HG03066 (cell line): Measurements from ENCODE around the gene TAS2R14.

Source experiments
- ATAC-seq: cut with Tn5 transposase; IDR thresholded peaks from one replicate; pipeline ENCODE4 v1.9.1; 2021; ENCODE audit warnings: low read depth; ENCODE audit not compliant: unreplicated experiment

Gene TAS2R14

GRCh38 chr12:10909462-10909861 is 29.6 kb downstream of the TAS2R14 start, which contains the start of gene TAS2R13:
Gene TAS2R13, minus strand, starts transcription at chr12:10909562. Its CDS starts 264 bp downstream, at chr12:10909298.
- no peak for ATAC-seq

GRCh38 chr12:10904686-10905085 is 34.4 kb downstream of the TAS2R14 start:
- no peak for ATAC-seq

DNA sequence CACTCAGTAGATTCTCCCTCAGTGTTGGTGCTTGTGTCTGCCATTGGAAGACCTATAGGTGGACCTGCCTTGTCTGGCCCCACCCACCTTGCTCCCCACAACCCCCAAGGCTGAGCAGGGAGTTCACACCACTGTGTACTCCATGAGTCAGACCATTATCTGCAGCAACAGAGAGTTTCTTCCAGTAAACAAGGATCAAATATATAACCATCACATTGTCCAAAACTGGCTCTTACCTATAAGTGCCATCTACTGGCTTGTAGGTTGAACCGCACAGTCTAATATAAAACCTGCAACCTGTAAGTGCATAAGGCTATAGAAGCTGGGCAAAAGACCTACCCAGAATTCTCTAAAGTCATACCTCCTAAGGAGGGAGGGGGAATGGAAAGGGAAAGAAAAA is 37.6 kb downstream of the TAS2R14 start:
- ATAC-seq: no peak

DNA sequence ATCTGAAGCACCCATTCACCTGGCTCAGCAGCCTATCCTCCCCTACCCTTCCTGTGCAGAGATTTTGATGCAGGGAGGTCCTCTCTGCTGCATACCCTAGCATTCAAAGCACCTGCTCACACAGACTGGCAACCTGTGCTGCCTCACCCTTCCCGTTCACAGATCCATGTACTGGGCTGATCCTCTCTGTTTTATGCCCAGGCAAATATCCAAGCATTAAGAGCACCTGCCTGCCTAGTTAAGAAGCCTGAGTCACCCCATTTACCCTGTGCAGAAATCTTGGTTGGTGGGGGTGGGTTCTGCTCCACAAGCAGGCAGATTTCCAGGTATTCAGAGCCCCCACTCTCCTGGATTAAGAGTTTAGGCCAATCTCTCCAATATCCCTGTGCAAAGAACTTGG is 38.1 kb downstream of the TAS2R14 start:
- no peak for ATAC-seq

GRCh38 chr12:10900530-10900929 is 38.5 kb downstream of the TAS2R14 start:
- no peak for ATAC-seq

DNA sequence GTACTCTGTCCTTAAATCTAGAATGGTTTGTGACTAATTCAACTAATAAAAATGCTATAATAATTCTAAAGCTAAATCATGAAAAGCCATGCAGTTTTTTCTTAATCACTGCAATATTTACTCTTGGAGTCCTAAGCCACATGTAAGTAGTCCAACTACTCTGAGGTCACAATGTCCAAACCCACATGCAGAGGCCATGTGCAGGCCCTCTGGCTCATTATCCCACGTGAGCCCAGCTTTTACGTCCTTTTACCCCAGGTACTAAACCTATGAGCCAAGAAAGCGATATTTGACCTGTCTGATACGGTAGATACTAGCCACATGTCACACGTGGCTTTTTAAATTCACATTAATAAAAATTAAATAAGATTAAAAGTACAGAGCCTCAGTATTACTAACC is 42.2 kb downstream of the TAS2R14 start:
- no peak for ATAC-seq

GRCh38 chr12:10891937-10892336 is 47.1 kb downstream of the TAS2R14 start:
- no peak for ATAC-seq

- ATAC-seq: no peak
These were observed 49.8 kb downstream of the TAS2R14 start for GRCh38 chr12:10889226-10889625.
